Loucy (cell line): ENCODE measurements around the gene PAXX.

ENCODE experiments used
- H2AFZ ChIP-seq: fragments of 200-600 bp; sonication (generic); 2 replicates; pipeline ENCODE4 v1.6.0; 2016; ENCODE audit warnings: antibody characterized with exemption, mild to moderate bottlenecking, low read length, moderate library complexity
- H3F3A ChIP-seq: fragments of 200-600 bp; 2 replicates; pipeline ENCODE4 v1.6.0; 2016; ENCODE audit warnings: antibody characterized with exemption, low read depth, mild to moderate bottlenecking
- H3K27me3 ChIP-seq: fragments of 200-600 bp; sonication (generic); 2 replicates; pipeline ENCODE4 v1.6.1; 2014; ENCODE audit warnings: low read length, mild to moderate bottlenecking; ENCODE audit not compliant: insufficient read depth, poor library complexity, severe bottlenecking
- H3K36me3 ChIP-seq: fragments of 200-600 bp; sonication (generic); 2 replicates; pipeline ENCODE4 v1.6.1; 2016; ENCODE audit warnings: low read length; ENCODE audit not compliant: insufficient read depth
- H3K4me1 ChIP-seq: fragments of 200-600 bp; sonication (generic); 2 replicates; pipeline ENCODE4 v1.5.1; 2014; ENCODE audit warnings: low read length, mild to moderate bottlenecking; ENCODE audit not compliant: insufficient read depth, poor library complexity, severe bottlenecking
- H3K4me2 ChIP-seq: fragments of 200-600 bp; sonication (generic); 2 replicates; pipeline ENCODE4 v1.6.0; 2014; ENCODE audit warnings: antibody characterized with exemption, low read length, low read depth, mild to moderate bottlenecking; ENCODE audit not compliant: poor library complexity, severe bottlenecking
- H3K4me3 ChIP-seq: fragments of 200-600 bp; sonication (generic); 2 replicates; pipeline ENCODE4 v1.5.1; 2014; ENCODE audit warnings: low read length, mild to moderate bottlenecking, mixed read lengths; ENCODE audit not compliant: poor library complexity, severe bottlenecking
- H3K79me2 ChIP-seq: fragments of 200-600 bp; sonication (generic); 2 replicates; pipeline ENCODE4 v1.6.1; 2014; ENCODE audit warnings: low read length; ENCODE audit not compliant: insufficient read depth
- H3K9ac ChIP-seq: fragments of 200-600 bp; sonication (generic); 2 replicates; pipeline ENCODE4 v1.6.0; 2014; ENCODE audit warnings: mild to moderate bottlenecking, low read depth, low read length, moderate library complexity; ENCODE audit not compliant: poor library complexity, severe bottlenecking
- H3K9me2 ChIP-seq: fragments of 200-600 bp; sonication (generic); replicated peaks from 2 replicates; pipeline ENCODE4 v1.6.1; 2016; ENCODE audit warnings: low read depth, low read length, mixed read lengths
- H3K9me3 ChIP-seq: fragments of 200-600 bp; sonication (generic); 2 replicates; pipeline ENCODE4 v1.6.1; 2014; ENCODE audit warnings: mild to moderate bottlenecking, antibody characterized with exemption, low read length, low read depth; ENCODE audit not compliant: insufficient read depth
- H4K20me1 ChIP-seq: fragments of 200-600 bp; sonication (generic); 2 replicates; pipeline ENCODE4 v1.6.0; 2014; ENCODE audit warnings: antibody characterized with exemption, low read length, mild to moderate bottlenecking; ENCODE audit not compliant: insufficient read depth, poor library complexity, severe bottlenecking
- EZH2phosphoT487 ChIP-seq: fragments of 200-600 bp; IDR thresholded peaks from 2 replicates; pipeline ENCODE4 v1.6.1; 2018; ENCODE audit warnings: antibody characterized with exemption, mild to moderate bottlenecking, moderate library complexity, borderline replicate concordance
- TF ChIP-seq, protein P1 (sequence below): fragments of 200-600 bp; sonication (generic); conservative IDR thresholded peaks from 2 replicates; pipeline ENCODE4 v1.5.1; 2014; ENCODE audit warnings: mild to moderate bottlenecking, antibody characterized with exemption, low read length

Gene PAXX

GRCh38 chr9:137009217-137009616 is 17.0 kb downstream of the PAXX start:
- H3K4me2 ChIP-seq: no peak overlapping the region
- no peaks in the 10 kb centered on the region for H3F3A ChIP-seq
- H3K27me3 ChIP-seq: no peaks in the 10 kb centered on the region
- H3K9me2 ChIP-seq: no peaks in the 10 kb centered on the region
- no peaks in the 10 kb centered on the region for H4K20me1 ChIP-seq
- no peak overlapping the region for H3K4me3 ChIP-seq
- no peak for TF ChIP-seq EZH2phosphoT487
- TF ChIP-seq, protein P1, sequence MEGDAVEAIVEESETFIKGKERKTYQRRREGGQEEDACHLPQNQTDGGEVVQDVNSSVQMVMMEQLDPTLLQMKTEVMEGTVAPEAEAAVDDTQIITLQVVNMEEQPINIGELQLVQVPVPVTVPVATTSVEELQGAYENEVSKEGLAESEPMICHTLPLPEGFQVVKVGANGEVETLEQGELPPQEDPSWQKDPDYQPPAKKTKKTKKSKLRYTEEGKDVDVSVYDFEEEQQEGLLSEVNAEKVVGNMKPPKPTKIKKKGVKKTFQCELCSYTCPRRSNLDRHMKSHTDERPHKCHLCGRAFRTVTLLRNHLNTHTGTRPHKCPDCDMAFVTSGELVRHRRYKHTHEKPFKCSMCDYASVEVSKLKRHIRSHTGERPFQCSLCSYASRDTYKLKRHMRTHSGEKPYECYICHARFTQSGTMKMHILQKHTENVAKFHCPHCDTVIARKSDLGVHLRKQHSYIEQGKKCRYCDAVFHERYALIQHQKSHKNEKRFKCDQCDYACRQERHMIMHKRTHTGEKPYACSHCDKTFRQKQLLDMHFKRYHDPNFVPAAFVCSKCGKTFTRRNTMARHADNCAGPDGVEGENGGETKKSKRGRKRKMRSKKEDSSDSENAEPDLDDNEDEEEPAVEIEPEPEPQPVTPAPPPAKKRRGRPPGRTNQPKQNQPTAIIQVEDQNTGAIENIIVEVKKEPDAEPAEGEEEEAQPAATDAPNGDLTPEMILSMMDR: no peak
- no peaks in the 10 kb centered on the region for H3K79me2 ChIP-seq
- H3K4me1 ChIP-seq: no peaks in the 10 kb centered on the region
- H2AFZ ChIP-seq: no peak overlapping the region
- H3K9me3 ChIP-seq: no peaks in the 10 kb centered on the region
- H3K9ac ChIP-seq: no peak overlapping the region
- no peaks in the 10 kb centered on the region for H3K36me3 ChIP-seq

- H3K4me1 ChIP-seq: no peaks in the 10 kb centered on the region
- no peaks in the 10 kb centered on the region for H3K9me3 ChIP-seq
- H3K4me3 ChIP-seq: no peak overlapping the region
- H3K79me2 ChIP-seq: no peaks in the 10 kb centered on the region
- H3K9me2 ChIP-seq: no peaks in the 10 kb centered on the region
- H3K36me3 ChIP-seq: no peaks in the 10 kb centered on the region
- no peak overlapping the region for H3K4me2 ChIP-seq
- TF ChIP-seq EZH2phosphoT487: no peak
- TF ChIP-seq, protein P1: no peak
- no peaks in the 10 kb centered on the region for H3F3A ChIP-seq
- H3K27me3 ChIP-seq: no peaks in the 10 kb centered on the region
- H3K9ac ChIP-seq: no peak overlapping the region
- H2AFZ ChIP-seq: no peak overlapping the region
- H4K20me1 ChIP-seq: no peaks in the 10 kb centered on the region
These were observed 17.9 kb downstream of the PAXX start for GRCh38 chr9:137009938-137010732.

DNA sequence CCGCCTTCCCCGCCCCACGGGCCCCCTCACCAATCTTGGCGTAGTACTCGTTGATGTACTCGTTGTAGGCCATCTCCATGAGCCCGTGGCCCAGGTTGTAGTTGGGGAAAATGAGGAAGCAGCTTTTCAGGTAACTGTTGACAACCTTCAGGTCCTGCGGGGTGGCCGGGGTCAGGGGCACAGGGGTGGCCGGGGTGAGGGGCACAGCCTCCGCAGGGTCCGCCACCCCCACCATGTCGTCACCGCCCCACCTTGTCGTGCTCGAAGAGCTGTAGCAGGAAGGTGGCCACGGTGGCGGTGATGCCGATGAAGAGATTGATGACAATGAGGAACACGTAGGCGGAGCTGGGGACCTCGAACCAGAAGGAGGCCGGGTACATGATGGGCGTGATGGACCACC is 18.9 kb downstream of the PAXX start:
- no peaks in the 10 kb centered on the region; the same call in 1 of the 2 replicates for H3K36me3 ChIP-seq
- H3F3A ChIP-seq: no peaks in the 10 kb centered on the region
- no peaks in the 10 kb centered on the region for H3K9me3 ChIP-seq
- no peaks in the 10 kb centered on the region for H3K9me2 ChIP-seq
- no peak for TF ChIP-seq EZH2phosphoT487
- TF ChIP-seq, protein P1: no peak
- no peak overlapping the region for H3K4me3 ChIP-seq
- no peaks in the 10 kb centered on the region for H3K79me2 ChIP-seq
- H3K27me3 ChIP-seq: no peaks in the 10 kb centered on the region
- no peak overlapping the region for H2AFZ ChIP-seq
- H3K4me1 ChIP-seq: no peaks in the 10 kb centered on the region
- no peak overlapping the region for H3K9ac ChIP-seq
- H4K20me1 ChIP-seq: no peaks in the 10 kb centered on the region
- H3K4me2 ChIP-seq: no peak overlapping the region
